NCI-H748 (cell line): ENCODE results near the gene OR51E1.

ENCODE experiments used
- DNase-seq: peaks from one replicate; lab custom pipeline; 2025; ENCODE audit not compliant: unreplicated experiment; lab: John Stamatoyannopoulos, UW

Gene OR51E1

GRCh38 chr11:4704790-4705334 lies 61.1 kb downstream of the OR51E1 start:
- DNase-seq, result no peak
